ENCODE results near the gene HDDC2.

GRCh38 chr6:125325586-125325985 lies 23.8 kb upstream of the HDDC2 start:
- TF ChIP-seq, protein P1, sequence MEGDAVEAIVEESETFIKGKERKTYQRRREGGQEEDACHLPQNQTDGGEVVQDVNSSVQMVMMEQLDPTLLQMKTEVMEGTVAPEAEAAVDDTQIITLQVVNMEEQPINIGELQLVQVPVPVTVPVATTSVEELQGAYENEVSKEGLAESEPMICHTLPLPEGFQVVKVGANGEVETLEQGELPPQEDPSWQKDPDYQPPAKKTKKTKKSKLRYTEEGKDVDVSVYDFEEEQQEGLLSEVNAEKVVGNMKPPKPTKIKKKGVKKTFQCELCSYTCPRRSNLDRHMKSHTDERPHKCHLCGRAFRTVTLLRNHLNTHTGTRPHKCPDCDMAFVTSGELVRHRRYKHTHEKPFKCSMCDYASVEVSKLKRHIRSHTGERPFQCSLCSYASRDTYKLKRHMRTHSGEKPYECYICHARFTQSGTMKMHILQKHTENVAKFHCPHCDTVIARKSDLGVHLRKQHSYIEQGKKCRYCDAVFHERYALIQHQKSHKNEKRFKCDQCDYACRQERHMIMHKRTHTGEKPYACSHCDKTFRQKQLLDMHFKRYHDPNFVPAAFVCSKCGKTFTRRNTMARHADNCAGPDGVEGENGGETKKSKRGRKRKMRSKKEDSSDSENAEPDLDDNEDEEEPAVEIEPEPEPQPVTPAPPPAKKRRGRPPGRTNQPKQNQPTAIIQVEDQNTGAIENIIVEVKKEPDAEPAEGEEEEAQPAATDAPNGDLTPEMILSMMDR (IDR thresholded peaks at IDR 0.05; ENCODE audit: low read length) = no peak
- no peak for TF ChIP-seq EZH2 (optimal IDR thresholded peaks at IDR 0.05; ENCODE audit: low read depth, low read length)
- TF ChIP-seq EZH2phosphoT487 (IDR thresholded peaks at IDR 0.05; ENCODE audit: low read length) = no peak
